ENCODE data around the gene LAMP5.

- no peak for TF ChIP-seq CTCF (IDR thresholded peaks at IDR 0.05)
- no peak for TF ChIP-seq POLR2A (IDR thresholded peaks at IDR 0.05)
These were observed 26.3 kb upstream of the LAMP5 start for GRCh38 chr20:9488063-9488462.

Measured in esophagus squamous epithelium (tissue), 4 donors.